Stimulated activated CD8-positive, alpha-beta memory T cell treated with anti-CD3 and anti-CD28 coated beads, Interleukin-4, amount 100 ng/mL, for 24 hours (primary cell): ENCODE results near the gene ITPK1.
A peak's percentile ranks its signal among the peaks of the same experiment; 100 is the strongest.

Experiments
- DNase-seq: peaks from one replicate; pipeline ENCODE4 v3.0.0-alpha.2; 2020; ENCODE audit warnings: low read depth

The ITPK1 gene

GRCh38 chr14:92922883-92923743, 192.6 kb downstream of the ITPK1 start, which contains the start of gene CHGA:
Gene CHGA, plus strand, starts transcription at chr14:92923150. Its CDS starts 210 bp downstream, at chr14:92923360.
- peak; percentile 33 for DNase-seq

GRCh38 chr14:92922155-92922735, 193.5 kb downstream of the ITPK1 start:
- DNase-seq, result no peak

- no peak for DNase-seq
Measured at GRCh38 chr14:92920001-92920400, 195.7 kb downstream of the ITPK1 start.

- DNase-seq, result no peak
Measured at GRCh38 chr14:92917956-92918355, 197.8 kb downstream of the ITPK1 start.

GRCh38 chr14:92917041-92917940, 198.4 kb downstream of the ITPK1 start:
- no peak for DNase-seq

GRCh38 chr14:92916201-92916600, 199.5 kb downstream of the ITPK1 start:
- DNase-seq, result no peak

GRCh38 chr14:92914087-92914656, 201.6 kb downstream of the ITPK1 start:
- peak; percentile 23 for DNase-seq

GRCh38 chr14:92907316-92907911, 208.3 kb downstream of the ITPK1 start:
- DNase-seq, result no peak

GRCh38 chr14:92906823-92907222, 208.9 kb downstream of the ITPK1 start:
- DNase-seq, result no peak

GRCh38 chr14:92906420-92906819, 209.3 kb downstream of the ITPK1 start:
- DNase-seq, result no peak

GRCh38 chr14:92905667-92906066, 210.1 kb downstream of the ITPK1 start:
- no peak for DNase-seq

- no peak for DNase-seq
Measured at GRCh38 chr14:92903359-92903758, 212.4 kb downstream of the ITPK1 start.

- no peak for DNase-seq
Measured at GRCh38 chr14:92902726-92903125, 213.0 kb downstream of the ITPK1 start.

GRCh38 chr14:92902191-92902590, 213.5 kb downstream of the ITPK1 start:
- DNase-seq, result no peak

GRCh38 chr14:92900660-92901059, 215.1 kb downstream of the ITPK1 start:
- no peak for DNase-seq

- no peak for DNase-seq
Measured at GRCh38 chr14:92898566-92899131, 217.1 kb downstream of the ITPK1 start.

GRCh38 chr14:92897922-92898565, 217.7 kb downstream of the ITPK1 start:
- DNase-seq, result peak; percentile 13

GRCh38 chr14:92895352-92895878, 220.3 kb downstream of the ITPK1 start:
- DNase-seq, result no peak

GRCh38 chr14:92892589-92892988, 223.1 kb downstream of the ITPK1 start:
- no peak for DNase-seq

GRCh38 chr14:92890830-92891588, 224.7 kb downstream of the ITPK1 start:
- no peak for DNase-seq
